GM12892 (cell line): ENCODE results near the gene FSHR.

Experiments used
- POLR2A ChIP-seq: IDR thresholded peaks from 2 replicates; pipeline ENCODE4 v1.6.1; 2011; ENCODE audit warnings: low read depth, low read length, control low read depth
- POLR2AphosphoS5 ChIP-seq: IDR thresholded peaks from 2 replicates; pipeline ENCODE4 v1.6.1; 2011; ENCODE audit warnings: low read depth, low read length, control low read depth
- TAF1 ChIP-seq: IDR thresholded peaks from 2 replicates; pipeline ENCODE4 v1.6.1; 2011; ENCODE audit warnings: low read depth, mild to moderate bottlenecking, control low read depth, low read length, borderline replicate concordance

- TF ChIP-seq POLR2A (no peak), POLR2AphosphoS5 (no peak), TAF1 (no peak)
Observed at GRCh38 chr2:48927355-48927754, 227.0 kb downstream of the FSHR start.
